Nephron progenitor cell (in vitro differentiated cells): Measurements from ENCODE around the gene USH2A.

Experiments used
- DNase-seq: peaks from one replicate; pipeline ENCODE4 v3.0.0; 2021
- H3K27ac Mint-ChIP-seq: 2 replicates; pipeline ENCODE4 v1.8.0; 2021; ENCODE audit warnings: mild to moderate bottlenecking, moderate library complexity, mixed read lengths
- H3K27me3 Mint-ChIP-seq: 2 replicates; pipeline ENCODE4 v1.8.0; 2021; ENCODE audit warnings: mild to moderate bottlenecking, low read depth, mixed read lengths; ENCODE audit not compliant: poor library complexity
- H3K36me3 Mint-ChIP-seq: 2 replicates; pipeline ENCODE4 v1.8.0; 2021; ENCODE audit warnings: low read depth, mixed read lengths
- H3K4me1 Mint-ChIP-seq: 2 replicates; pipeline ENCODE4 v1.8.0; 2021; ENCODE audit warnings: mixed read lengths
- H3K4me3 Mint-ChIP-seq: 2 replicates; pipeline ENCODE4 v1.8.0; 2021; ENCODE audit warnings: mild to moderate bottlenecking, moderate library complexity, mixed read lengths
- H3K9me3 Mint-ChIP-seq: 2 replicates; pipeline ENCODE4 v1.8.0; 2021; ENCODE audit warnings: mild to moderate bottlenecking, moderate library complexity, mixed read lengths
- TF ChIP-seq, protein P1 (sequence below): fragments of 200-600 bp; sonication (generic); IDR thresholded peaks from 2 replicates; pipeline ENCODE4 v1.5.0; 2021; ENCODE audit warnings: antibody characterized with exemption

USH2A gene

DNA sequence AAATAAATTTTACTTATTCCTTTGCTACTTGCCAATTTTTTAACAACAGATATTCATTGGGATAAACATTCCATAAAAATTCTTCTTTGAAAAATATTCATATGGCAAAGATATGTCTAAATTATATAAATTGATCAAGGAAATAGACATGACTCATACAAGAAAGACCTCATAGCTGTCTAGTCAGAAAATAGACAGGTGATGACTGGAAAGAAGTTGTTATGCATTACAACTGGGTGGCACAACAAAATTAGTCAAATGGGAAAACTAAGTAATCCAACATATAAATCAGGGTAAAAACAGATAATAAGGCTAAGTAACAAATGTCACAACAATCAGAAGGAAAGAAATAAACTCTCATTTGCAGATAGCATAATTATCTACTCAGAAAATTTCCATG is 92.0 kb downstream of the USH2A start:
- Mint-ChIP-seq H3K4me1 (no peaks in the 10 kb centered on the region), H3K36me3 (no peaks in the 10 kb centered on the region), H3K27ac (no peak overlapping the region), H3K9me3 (no peaks in the 10 kb centered on the region), H3K27me3 (no peaks in the 10 kb centered on the region), H3K4me3 (no peak overlapping the region)
- no peak for DNase-seq
- TF ChIP-seq, protein P1, sequence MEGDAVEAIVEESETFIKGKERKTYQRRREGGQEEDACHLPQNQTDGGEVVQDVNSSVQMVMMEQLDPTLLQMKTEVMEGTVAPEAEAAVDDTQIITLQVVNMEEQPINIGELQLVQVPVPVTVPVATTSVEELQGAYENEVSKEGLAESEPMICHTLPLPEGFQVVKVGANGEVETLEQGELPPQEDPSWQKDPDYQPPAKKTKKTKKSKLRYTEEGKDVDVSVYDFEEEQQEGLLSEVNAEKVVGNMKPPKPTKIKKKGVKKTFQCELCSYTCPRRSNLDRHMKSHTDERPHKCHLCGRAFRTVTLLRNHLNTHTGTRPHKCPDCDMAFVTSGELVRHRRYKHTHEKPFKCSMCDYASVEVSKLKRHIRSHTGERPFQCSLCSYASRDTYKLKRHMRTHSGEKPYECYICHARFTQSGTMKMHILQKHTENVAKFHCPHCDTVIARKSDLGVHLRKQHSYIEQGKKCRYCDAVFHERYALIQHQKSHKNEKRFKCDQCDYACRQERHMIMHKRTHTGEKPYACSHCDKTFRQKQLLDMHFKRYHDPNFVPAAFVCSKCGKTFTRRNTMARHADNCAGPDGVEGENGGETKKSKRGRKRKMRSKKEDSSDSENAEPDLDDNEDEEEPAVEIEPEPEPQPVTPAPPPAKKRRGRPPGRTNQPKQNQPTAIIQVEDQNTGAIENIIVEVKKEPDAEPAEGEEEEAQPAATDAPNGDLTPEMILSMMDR, result no peak

DNA sequence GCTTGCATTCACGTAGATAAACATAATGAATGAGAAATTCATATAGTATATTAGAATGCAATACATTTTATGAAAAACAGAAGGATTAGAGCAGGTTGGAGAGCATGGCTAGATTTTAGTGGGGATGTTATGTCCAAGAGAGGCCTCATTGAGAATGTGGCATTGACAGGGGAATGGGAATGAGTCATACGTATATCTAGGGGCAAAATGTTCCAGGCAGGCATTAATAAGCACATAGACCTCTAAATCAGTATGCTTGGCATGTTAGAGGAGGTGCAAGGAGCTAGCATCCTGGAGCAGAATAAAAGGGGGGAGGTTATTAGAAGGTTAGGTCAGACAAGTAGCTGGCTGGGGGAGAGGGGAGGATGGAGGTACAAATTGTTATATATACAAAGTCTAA is 93.0 kb downstream of the USH2A start:
- Mint-ChIP-seq H3K9me3 (no peaks in the 10 kb centered on the region), H3K4me1 (no peaks in the 10 kb centered on the region), H3K27me3 (no peaks in the 10 kb centered on the region), H3K27ac (no peak overlapping the region), H3K36me3 (no peaks in the 10 kb centered on the region), H3K4me3 (no peak overlapping the region)
- DNase-seq, result no peak
- TF ChIP-seq, protein P1, result no peak

DNA sequence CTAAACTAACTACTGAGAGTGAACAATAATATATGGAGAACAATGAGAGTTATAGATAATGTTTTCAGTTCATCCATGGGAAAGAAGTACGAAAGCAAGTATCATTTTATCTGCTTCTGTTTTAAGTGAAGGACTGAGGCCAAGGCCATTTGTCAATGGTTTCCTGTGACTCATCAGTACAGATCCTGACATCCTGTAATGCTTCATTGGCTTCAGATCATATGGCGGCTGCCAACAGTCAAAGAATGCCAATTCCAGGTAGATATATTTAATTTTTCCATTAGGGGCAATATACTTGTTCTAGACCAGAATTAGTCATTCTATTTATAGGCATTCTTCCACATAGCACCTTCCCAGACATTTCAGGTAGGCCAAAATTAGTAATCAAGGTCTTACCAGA is 97.3 kb downstream of the USH2A start:
- Mint-ChIP-seq H3K27me3 (no peaks in the 10 kb centered on the region), H3K27ac (no peak overlapping the region), H3K4me1 (no peaks in the 10 kb centered on the region), H3K9me3 (no peaks in the 10 kb centered on the region), H3K4me3 (no peak overlapping the region), H3K36me3 (no peaks in the 10 kb centered on the region)
- no peak for DNase-seq
- TF ChIP-seq, protein P1, result no peak

GRCh38 chr1:216325336-216325735 is 97.9 kb downstream of the USH2A start:
- H3K4me3 Mint-ChIP-seq, result no peak overlapping the region
- no peaks in the 10 kb centered on the region for H3K4me1 Mint-ChIP-seq
- no peaks in the 10 kb centered on the region for H3K9me3 Mint-ChIP-seq
- H3K27me3 Mint-ChIP-seq, result no peaks in the 10 kb centered on the region
- H3K36me3 Mint-ChIP-seq, result no peaks in the 10 kb centered on the region
- TF ChIP-seq, protein P1, result no peak
- no peak overlapping the region for H3K27ac Mint-ChIP-seq
- no peak for DNase-seq

GRCh38 chr1:216323344-216323743 is 99.9 kb downstream of the USH2A start:
- no peak for DNase-seq
- H3K4me1 Mint-ChIP-seq, result no peaks in the 10 kb centered on the region
- no peaks in the 10 kb centered on the region for H3K9me3 Mint-ChIP-seq
- H3K27ac Mint-ChIP-seq, result no peak overlapping the region
- no peaks in the 10 kb centered on the region for H3K36me3 Mint-ChIP-seq
- TF ChIP-seq, protein P1, result no peak
- no peak overlapping the region for H3K4me3 Mint-ChIP-seq
- H3K27me3 Mint-ChIP-seq, result peaks cover 3% of the 10 kb centered on the region

- no peak for DNase-seq
- Mint-ChIP-seq H3K27me3 (peaks cover 3% of the 10 kb centered on the region), H3K4me1 (no peaks in the 10 kb centered on the region), H3K9me3 (no peaks in the 10 kb centered on the region), H3K36me3 (no peaks in the 10 kb centered on the region), H3K27ac (no peak overlapping the region), H3K4me3 (no peak overlapping the region)
- TF ChIP-seq, protein P1, result no peak
Measured at GRCh38 chr1:216314379-216315095, 108.7 kb downstream of the USH2A start.
